Ishikawa (cell line): Measurements from ENCODE around the gene DLGAP4.

Experiments
- EP300 ChIP-seq: IDR thresholded peaks from 2 replicates; pipeline ENCODE4 v1.6.1; 2012; ENCODE audit warnings: borderline replicate concordance
- FOXM1 ChIP-seq: IDR thresholded peaks from 2 replicates; pipeline ENCODE4 v1.6.1; 2012; ENCODE audit warnings: low read depth, borderline replicate concordance
- NFIC ChIP-seq: IDR thresholded peaks from 2 replicates; pipeline ENCODE4 v1.6.1; 2012
- TAF1 ChIP-seq: IDR thresholded peaks from 2 replicates; pipeline ENCODE4 v1.6.1; 2012; ENCODE audit warnings: low read depth, mild to moderate bottlenecking
- TCF12 ChIP-seq: IDR thresholded peaks from 2 replicates; pipeline ENCODE4 v1.6.1; 2012; ENCODE audit warnings: low read depth
- ZBTB7A ChIP-seq: IDR thresholded peaks from 2 replicates; pipeline ENCODE4 v1.6.1; 2012; ENCODE audit warnings: low read depth
- TF ChIP-seq, protein P1 (sequence below): IDR thresholded peaks from 2 replicates; pipeline ENCODE4 v1.6.1; 2012
- TF ChIP-seq, protein P2 (sequence below): IDR thresholded peaks from 2 replicates; pipeline ENCODE4 v1.6.1; 2012; ENCODE audit warnings: low read depth, mild to moderate bottlenecking

DNA sequence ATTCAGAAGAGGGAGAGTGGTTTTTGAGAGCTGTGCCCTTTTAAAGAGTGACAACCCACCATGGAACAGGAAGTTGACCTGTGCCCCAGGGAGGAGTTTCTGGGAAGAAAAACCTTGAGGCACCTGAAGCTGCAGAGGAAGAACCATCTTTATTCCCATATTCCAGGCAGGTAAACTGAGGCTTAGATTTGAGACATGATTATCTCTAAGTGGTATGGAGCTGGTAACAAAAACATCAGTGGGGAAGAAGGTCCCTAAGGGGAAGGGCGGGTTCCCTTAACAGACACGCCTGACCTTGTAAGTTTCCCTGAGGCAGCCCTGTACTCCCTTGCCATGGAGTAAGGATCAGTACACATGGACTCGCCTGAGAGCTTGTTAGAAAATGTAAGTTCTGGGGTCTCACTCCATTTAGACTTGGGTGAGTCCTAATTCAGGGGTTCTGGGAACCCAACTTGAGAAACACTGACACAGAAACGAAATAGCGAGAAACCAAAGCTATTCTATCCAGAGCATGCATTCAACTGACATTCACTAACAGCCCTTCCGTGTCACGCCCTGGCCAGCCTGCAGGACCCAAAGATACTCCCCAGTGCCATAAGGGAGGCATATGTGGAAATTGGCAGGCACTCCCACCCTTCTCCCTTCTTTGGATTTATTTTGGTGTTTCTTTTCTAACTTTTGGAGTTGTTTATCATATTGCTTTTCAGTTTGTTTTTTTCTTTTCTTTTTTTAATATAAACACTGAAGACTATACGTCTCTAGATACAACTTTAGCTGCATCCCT, 90.9 kb downstream of the DLGAP4 start:
- TF ChIP-seq TAF1 (no peak), NFIC (no peak), ZBTB7A (no peak), FOXM1 (no peak), TCF12 (no peak), EP300 (no peak)
- TF ChIP-seq, protein P1, sequence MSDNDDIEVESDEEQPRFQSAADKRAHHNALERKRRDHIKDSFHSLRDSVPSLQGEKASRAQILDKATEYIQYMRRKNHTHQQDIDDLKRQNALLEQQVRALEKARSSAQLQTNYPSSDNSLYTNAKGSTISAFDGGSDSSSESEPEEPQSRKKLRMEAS = no peak
- TF ChIP-seq, protein P2, sequence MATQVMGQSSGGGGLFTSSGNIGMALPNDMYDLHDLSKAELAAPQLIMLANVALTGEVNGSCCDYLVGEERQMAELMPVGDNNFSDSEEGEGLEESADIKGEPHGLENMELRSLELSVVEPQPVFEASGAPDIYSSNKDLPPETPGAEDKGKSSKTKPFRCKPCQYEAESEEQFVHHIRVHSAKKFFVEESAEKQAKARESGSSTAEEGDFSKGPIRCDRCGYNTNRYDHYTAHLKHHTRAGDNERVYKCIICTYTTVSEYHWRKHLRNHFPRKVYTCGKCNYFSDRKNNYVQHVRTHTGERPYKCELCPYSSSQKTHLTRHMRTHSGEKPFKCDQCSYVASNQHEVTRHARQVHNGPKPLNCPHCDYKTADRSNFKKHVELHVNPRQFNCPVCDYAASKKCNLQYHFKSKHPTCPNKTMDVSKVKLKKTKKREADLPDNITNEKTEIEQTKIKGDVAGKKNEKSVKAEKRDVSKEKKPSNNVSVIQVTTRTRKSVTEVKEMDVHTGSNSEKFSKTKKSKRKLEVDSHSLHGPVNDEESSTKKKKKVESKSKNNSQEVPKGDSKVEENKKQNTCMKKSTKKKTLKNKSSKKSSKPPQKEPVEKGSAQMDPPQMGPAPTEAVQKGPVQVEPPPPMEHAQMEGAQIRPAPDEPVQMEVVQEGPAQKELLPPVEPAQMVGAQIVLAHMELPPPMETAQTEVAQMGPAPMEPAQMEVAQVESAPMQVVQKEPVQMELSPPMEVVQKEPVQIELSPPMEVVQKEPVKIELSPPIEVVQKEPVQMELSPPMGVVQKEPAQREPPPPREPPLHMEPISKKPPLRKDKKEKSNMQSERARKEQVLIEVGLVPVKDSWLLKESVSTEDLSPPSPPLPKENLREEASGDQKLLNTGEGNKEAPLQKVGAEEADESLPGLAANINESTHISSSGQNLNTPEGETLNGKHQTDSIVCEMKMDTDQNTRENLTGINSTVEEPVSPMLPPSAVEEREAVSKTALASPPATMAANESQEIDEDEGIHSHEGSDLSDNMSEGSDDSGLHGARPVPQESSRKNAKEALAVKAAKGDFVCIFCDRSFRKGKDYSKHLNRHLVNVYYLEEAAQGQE = no peak
